HepG2 (cell line): ENCODE results near the gene DNAJC8. TPM values are rescaled to one million over a fixed set of nuclear protein-coding genes. Genes with fewer than 3 reads are reported as not detected.

Experiments used
- ATAC-seq: fragments of 200-7000 bp; cut with Tn5 transposase; 3 replicates; pipeline ENCODE4 v1.9.1; 2020; ENCODE audit warnings: mild to moderate bottlenecking, moderate library complexity
- BruUV-seq: library from RNA; stranded (reverse); fragments of 400-500 nt; replicated peaks from 2 replicates; lab custom pipeline; 2021; lab: Mats Ljungman, UMichigan
- CTCF ChIA-PET: fragments of 300-600 bp; formaldehyde crosslinking; extraction: SDS; loops from one replicate; lab custom pipeline; 2021; ENCODE audit warnings: low total read pairs, inconsistent platforms, low intra/inter-chr PET ratio; lab: Yijun Ruan, JAX
- POLR2A ChIA-PET: fragments of 350-600 bp; sonication (Branson Sonifier 250); formaldehyde crosslinking; loops from one replicate; lab custom pipeline; 2020; ENCODE audit warnings: antibody characterized with exemption, inconsistent platforms; lab: Yijun Ruan, JAX
- DNase-seq: peaks from one replicate; pipeline ENCODE4 v3.0.0-alpha.2; 2015; ENCODE audit warnings: low spot score
- FAIRE-seq: peaks from 3 replicates; lab custom pipeline; 2011; peaks lifted over from hg19 to GRCh38; lab: Jason Lieb, UNC
- H2AFZ ChIP-seq: one replicate; pipeline ENCODE4 v1.6.1; 2011; ENCODE audit warnings: low read length, inconsistent platforms
- H3K27ac ChIP-seq: fragments of 300-600 bp; 3 replicates; pipeline ENCODE4 v1.8.0; 2011; ENCODE audit warnings: mixed run types, mild to moderate bottlenecking, mixed read lengths, low read length, inconsistent platforms; ENCODE audit not compliant: insufficient read depth; ENCODE audit errors: extremely low read length
- H3K27me3 ChIP-seq, 2 experiments: fragments of 200-600 bp in 1 of 2; 2 replicates in 1 of 2; 3 replicates in 1 of 2; pipeline versions ENCODE4 v1.6.0 to v1.8.0; 2011; ENCODE audit warnings: low read length in 2 of 2, mild to moderate bottlenecking in 2 of 2, moderate library complexity in 2 of 2, inconsistent platforms in 1 of 2; ENCODE audit not compliant: insufficient read depth in 2 of 2, control insufficient read depth in 1 of 2
- H3K36me3 ChIP-seq, 2 experiments: fragments of 200-600 bp in 1 of 2; replicated peaks in 1 of 2; 2 replicates in 1 of 2; 3 replicates in 1 of 2; pipeline versions ENCODE4 v1.5.1 to v1.8.0; 2011; ENCODE audit warnings: low read length in 2 of 2, inconsistent platforms in 1 of 2; ENCODE audit not compliant: insufficient read depth in 2 of 2, control insufficient read depth in 1 of 2
- H3K4me1 ChIP-seq: 2 replicates; pipeline ENCODE4 v1.5.1; 2012; ENCODE audit warnings: low read length, inconsistent platforms; ENCODE audit not compliant: insufficient read depth
- H3K4me2 ChIP-seq: 2 replicates; pipeline ENCODE4 v1.6.0; 2011; ENCODE audit warnings: low read depth, low read length, inconsistent platforms
- H3K4me3 ChIP-seq, 3 experiments: fragments of 200-600 bp in 1 of 3; sonication (generic), shearing (Covaris generic) in 1 of 3; replicated peaks in 1 of 3; 2 replicates each; pipeline ENCODE4 v1.5.1; 2011 to 2016; ENCODE audit warnings: low read length in 3 of 3, inconsistent platforms in 2 of 3, low read depth in 2 of 3, mild to moderate bottlenecking in 2 of 3, control low read depth in 1 of 3, mixed read lengths in 1 of 3; ENCODE audit not compliant: insufficient read depth in 1 of 3
- H3K79me2 ChIP-seq: one replicate; pipeline ENCODE4 v1.6.1; 2011; ENCODE audit warnings: low read length, inconsistent platforms; ENCODE audit not compliant: insufficient read depth
- H3K9ac ChIP-seq: 2 replicates; pipeline ENCODE4 v1.6.0; 2011; ENCODE audit warnings: mild to moderate bottlenecking, low read depth, low read length, inconsistent platforms; ENCODE audit not compliant: insufficient read depth
- H3K9me3 ChIP-seq: 2 replicates; pipeline ENCODE4 v1.5.1; 2012; ENCODE audit warnings: mild to moderate bottlenecking, low read length
- H4K20me1 ChIP-seq: 2 replicates; pipeline ENCODE4 v1.6.0; 2011; ENCODE audit warnings: inconsistent platforms, mild to moderate bottlenecking, low read length, moderate library complexity; ENCODE audit not compliant: insufficient read depth
- DBP ChIP-seq: sonication (generic); formaldehyde crosslinking; IDR thresholded peaks from 2 replicates; pipeline ENCODE4 v1.4.0; 2020; ENCODE audit warnings: missing genetic modification reagents; ENCODE audit errors: not compliant biosample characterization
- DR1 ChIP-seq: sonication (generic); formaldehyde crosslinking; IDR thresholded peaks from 2 replicates; pipeline ENCODE4 v1.8.0; 2021; ENCODE audit warnings: mild to moderate bottlenecking, missing genetic modification reagents, inconsistent platforms
- EHMT2 ChIP-seq: fragments of 200-600 bp; sonication (generic); IDR thresholded peaks from 2 replicates; pipeline ENCODE4 v1.7.0; 2017; ENCODE audit warnings: antibody characterized with exemption, low read depth, low read length, borderline replicate concordance
- FOXK1 ChIP-seq: sonication (generic); formaldehyde crosslinking; IDR thresholded peaks from 2 replicates; pipeline ENCODE4 v1.4.0; 2020; ENCODE audit warnings: low read depth, missing genetic modification reagents, borderline replicate concordance
- HDAC6 ChIP-seq: fragments of 200-600 bp; sonication (generic); IDR thresholded peaks from 2 replicates; pipeline ENCODE4 v1.7.0; 2017; ENCODE audit warnings: mild to moderate bottlenecking, antibody characterized with exemption, low read length, low read depth
- MIXL1 ChIP-seq: IDR thresholded peaks from 2 replicates; pipeline ENCODE4 v1.6.1; 2016
- PAX8 ChIP-seq: sonication (generic); formaldehyde crosslinking; IDR thresholded peaks from 2 replicates; pipeline ENCODE4 v1.8.0; 2022; ENCODE audit warnings: mild to moderate bottlenecking, missing genetic modification reagents, borderline replicate concordance
- REXO4 ChIP-seq: sonication (generic); formaldehyde crosslinking; IDR thresholded peaks from 2 replicates; pipeline ENCODE4 v1.8.0; 2022; ENCODE audit warnings: missing genetic modification reagents, mild to moderate bottlenecking, borderline replicate concordance
- SYNCRIP ChIP-seq: fragments of 200-400 bp; formaldehyde crosslinking; IDR thresholded peaks from 2 replicates; pipeline ENCODE4 v1.6.1; 2018; ENCODE audit warnings: mild to moderate bottlenecking, low read depth, low read length; ENCODE audit not compliant: insufficient read depth
- ZFP36L2 ChIP-seq: sonication (generic); formaldehyde crosslinking; IDR thresholded peaks from 2 replicates; pipeline ENCODE4 v1.4.0; 2020; ENCODE audit warnings: missing genetic modification reagents
- ZNF337 ChIP-seq: sonication (generic); formaldehyde crosslinking; IDR thresholded peaks from 2 replicates; pipeline ENCODE4 v1.5.1; 2020; ENCODE audit warnings: missing genetic modification reagents, low read depth, mild to moderate bottlenecking, borderline replicate concordance
- ZNF367 ChIP-seq: sonication (generic); formaldehyde crosslinking; IDR thresholded peaks from 2 replicates; pipeline ENCODE4 v1.4.0; 2020; ENCODE audit warnings: missing genetic modification reagents, borderline replicate concordance
- ZNF382 ChIP-seq: sonication (generic); formaldehyde crosslinking; IDR thresholded peaks from 2 replicates; pipeline ENCODE4 v1.5.0; 2020; ENCODE audit warnings: missing genetic modification reagents, mild to moderate bottlenecking, borderline replicate concordance
- ZNF468 ChIP-seq: sonication (generic); formaldehyde crosslinking; IDR thresholded peaks from 2 replicates; pipeline ENCODE4 v1.8.0; 2022; ENCODE audit warnings: mild to moderate bottlenecking, moderate library complexity, missing genetic modification reagents
- ZNF512B ChIP-seq: sonication (generic); formaldehyde crosslinking; IDR thresholded peaks from 2 replicates; pipeline ENCODE4 v1.5.1; 2020; ENCODE audit warnings: missing genetic modification reagents, mild to moderate bottlenecking, borderline replicate concordance
- ZNF615 ChIP-seq: sonication (generic); formaldehyde crosslinking; IDR thresholded peaks from 2 replicates; pipeline ENCODE4 v1.5.0; 2020; ENCODE audit warnings: mild to moderate bottlenecking, missing genetic modification reagents, borderline replicate concordance
- ZNF670 ChIP-seq: sonication (generic); formaldehyde crosslinking; IDR thresholded peaks from 2 replicates; pipeline ENCODE4 v1.8.0; 2022; ENCODE audit warnings: mild to moderate bottlenecking, missing genetic modification reagents, borderline replicate concordance
- ZNF704 ChIP-seq: sonication (generic); formaldehyde crosslinking; IDR thresholded peaks from 2 replicates; pipeline ENCODE4 v1.8.1; 2023; ENCODE audit warnings: mild to moderate bottlenecking, inconsistent platforms, moderate library complexity, missing genetic modification reagents, borderline replicate concordance
- ZNF740 ChIP-seq: sonication (generic); formaldehyde crosslinking; IDR thresholded peaks from 2 replicates; pipeline ENCODE4 v1.4.0; 2020; ENCODE audit warnings: missing genetic modification reagents
- WGBS: methylation state at CpG from one replicate; pipeline ENCODE4 v1.1.6; 2017; ENCODE audit warnings: low lambda C conversion rate; 5-methylcytosine and 5-hydroxymethylcytosine counted together
- in situ Hi-C: cut with HindIII; loops from 2 replicates; pipeline ENCODE4 v1.10.0; 2017; ENCODE audit warnings: low pct_unique_long_range_greater_than_20kb; ENCODE audit not compliant: extremely low pct_ligation_motif_present
- intact Hi-C: fragments of 100-400 bp; cut with micrococcal nuclease; formaldehyde crosslinking; loops from one replicate; pipeline ENCODE4 v1.10.0; 2022; ENCODE audit not compliant: unreplicated experiment
- polyA plus RNA-seq, 8 experiments: library from polyadenylated mRNA; depleted of rRNA in 3 of 8; stranded (reverse) in 7 of 8; unstranded in 1 of 8; fragments of >200 nt; fragmentation: Illumina TruSeq in 4 of 8; extraction: Trizol in 4 of 8; gene quantifications; 2 replicates each; pipeline versions ENCODE4 v1.2.1 to v1.2.3, GENCODE V29; 2011 to 2016; ENCODE audit warnings: low read depth in 4 of 8, missing spikeins in 1 of 8, mixed read lengths in 1 of 8; ENCODE audit not compliant: insufficient read depth in 1 of 8
- total RNA-seq, 5 experiments: library from RNA; depleted of rRNA; stranded (reverse); fragments of >200 nt; fragmentation: Illumina TruSeq; extraction: Trizol; gene quantifications; 2 replicates each; pipeline ENCODE4 v1.2.3, GENCODE V29; 2016; ENCODE audit warnings: low read depth in 1 of 5

Gene DNAJC8
- total and polyA plus RNA-seq, 2 of the 13 experiments (the other 11 are each of a cell fraction or from before 2014, with no cell fraction given), result 54.5 to 126 TPM

- TF ChIP-seq ZNF740 (CRISPR knock-in tag) (no peak), ZFP36L2 (CRISPR knock-in tag) (no peak), EHMT2 (no peak), FOXK1 (CRISPR knock-in tag) (no peak), ZNF367 (no peak), ZNF704 (CRISPR knock-in tag) (no peak)
Observed at GRCh38 chr1:28190337-28190979, 42.4 kb downstream of the DNAJC8 start (continued).

- no peak for FAIRE-seq
- no peaks in the 10 kb centered on the region for H3K4me1 ChIP-seq
- ChIA-PET POLR2A (no interaction called here), CTCF (no interaction called here)
- in situ Hi-C loops (no loop called here), intact Hi-C loops (no loop called here)
- no peaks in the 10 kb centered on the region for H3K79me2 ChIP-seq
- H4K20me1 ChIP-seq, result no peaks in the 10 kb centered on the region
- WGBS, result 59% methylated on average over 1 of the region's 1 CpG
- H3K4me3 ChIP-seq, result no peak overlapping the region
- no TSS peak for BruUV-seq
- H3K36me3 ChIP-seq, result no peaks in the 10 kb centered on the region
- H3K9me3 ChIP-seq, result no peaks in the 10 kb centered on the region
- no peak overlapping the region for H3K27ac ChIP-seq
- no peak for ATAC-seq
- no peaks in the 10 kb centered on the region for H3K27me3 ChIP-seq
- H3K4me2 ChIP-seq, result no peak overlapping the region
- no peak overlapping the region for H3K9ac ChIP-seq
- H2AFZ ChIP-seq, result no peak overlapping the region
- DNase-seq, result no peak
- no peak for TF ChIP-seq HDAC6
- no peak for TF ChIP-seq ZNF615 (CRISPR knock-in tag)
- TF ChIP-seq DR1 (CRISPR knock-in tag), result no peak
- no peak for TF ChIP-seq ZNF670 (CRISPR knock-in tag)
- no peak for TF ChIP-seq SYNCRIP
- no peak for TF ChIP-seq ZNF382 (CRISPR knock-in tag)
- no peak for TF ChIP-seq REXO4 (CRISPR knock-in tag)
- TF ChIP-seq DBP (CRISPR knock-in tag), result no peak
- no peak for TF ChIP-seq ZNF468
- TF ChIP-seq MIXL1 (CRISPR knock-in tag), result no peak
- TF ChIP-seq ZNF337 (CRISPR knock-in tag), result no peak
- TF ChIP-seq ZNF512B (CRISPR knock-in tag), result no peak
- no peak for TF ChIP-seq PAX8
Observed at GRCh38 chr1:28185071-28185470, 47.8 kb downstream of the DNAJC8 start.
